ENCODE results near the gene A4GALT.

A4GALT gene

GRCh38 chr22:42711895-42712837, 8.5 kb downstream of the A4GALT start:
- H3K27me3 ChIP-seq (ENCODE audit: insufficient read depth, low read depth, severe bottlenecking): no peaks in the 10 kb centered on the region

GRCh38 chr22:42711281-42711731, 9.4 kb downstream of the A4GALT start:
- H3K27ac ChIP-seq: no peak overlapping the region
- no peak for TF ChIP-seq CTCF (IDR thresholded peaks at IDR 0.05; ENCODE audit: low read depth, low read length)
- peaks cover 4% of the 10 kb centered on the region for H3K9me3 ChIP-seq (ENCODE audit: severe bottlenecking)
- H3K36me3 ChIP-seq: no peaks in the 10 kb centered on the region
- DNase-seq: no peak
- H3K4me3 ChIP-seq (ENCODE audit: low read depth, low read length): no peak overlapping the region
- H3K27me3 ChIP-seq (ENCODE audit: insufficient read depth, low read depth, severe bottlenecking): no peaks in the 10 kb centered on the region

More at GRCh38 chr22:42711895-42712837, 8.5 kb downstream of the A4GALT start:
- no peak overlapping the region for H3K4me3 ChIP-seq (ENCODE audit: low read depth, low read length)
- H3K27ac ChIP-seq: no peak overlapping the region
- peaks cover 4% of the 10 kb centered on the region for H3K9me3 ChIP-seq (ENCODE audit: severe bottlenecking)
- no peak for DNase-seq
- TF ChIP-seq CTCF (IDR thresholded peaks at IDR 0.05; ENCODE audit: low read depth, low read length): no peak
- no peaks in the 10 kb centered on the region for H3K36me3 ChIP-seq

GRCh38 chr22:42708417-42708816, 12.3 kb downstream of the A4GALT start:
- Histone ChIP-seq H3K27me3 (ENCODE audit: insufficient read depth, low read depth, severe bottlenecking) (no peaks in the 10 kb centered on the region), H3K4me3 (ENCODE audit: low read depth, low read length) (no peak overlapping the region), H3K9me3 (ENCODE audit: severe bottlenecking) (peaks cover 4% of the 10 kb centered on the region), H3K36me3 (no peaks in the 10 kb centered on the region), H3K27ac (no peak overlapping the region)
- no peak for DNase-seq
- TF ChIP-seq CTCF (IDR thresholded peaks at IDR 0.05; ENCODE audit: low read depth, low read length): no peak

GRCh38 chr22:42707496-42707895, 13.2 kb downstream of the A4GALT start:
- Histone ChIP-seq H3K36me3 (no peaks in the 10 kb centered on the region), H3K27ac (no peak overlapping the region), H3K27me3 (ENCODE audit: insufficient read depth, low read depth, severe bottlenecking) (no peaks in the 10 kb centered on the region), H3K4me3 (ENCODE audit: low read depth, low read length) (no peak overlapping the region), H3K9me3 (ENCODE audit: severe bottlenecking) (peaks cover 4% of the 10 kb centered on the region)
- DNase-seq: no peak
- no peak for TF ChIP-seq CTCF (IDR thresholded peaks at IDR 0.05; ENCODE audit: low read depth, low read length)

GRCh38 chr22:42704896-42705295, 15.8 kb downstream of the A4GALT start:
- Histone ChIP-seq H3K27me3 (ENCODE audit: insufficient read depth, low read depth, severe bottlenecking) (no peaks in the 10 kb centered on the region), H3K9me3 (ENCODE audit: severe bottlenecking) (peaks cover 4% of the 10 kb centered on the region), H3K36me3 (no peaks in the 10 kb centered on the region), H3K4me3 (ENCODE audit: low read depth, low read length) (no peak overlapping the region), H3K27ac (no peak overlapping the region)
- TF ChIP-seq CTCF (IDR thresholded peaks at IDR 0.05; ENCODE audit: low read depth, low read length): no peak
- DNase-seq: no peak
